NCI-H187 (cell line): ENCODE measurements around the gene OR10D3.
"Not testable (repeated sequence)": the region's sequence is repeated elsewhere in the genome, so short reads cannot be mapped to it uniquely, and the experiment has no call there.

ENCODE experiments used
- DNase-seq, 2 experiments: peaks; one replicate each; lab custom pipeline; 2025; lab: John Stamatoyannopoulos, UW

The OR10D3 gene

GRCh38 chr11:124195189-124195734 is 12.1 kb downstream of the OR10D3 start:
- DNase-seq: peak in 1 of 2 experiments; percentile 14

DNA sequence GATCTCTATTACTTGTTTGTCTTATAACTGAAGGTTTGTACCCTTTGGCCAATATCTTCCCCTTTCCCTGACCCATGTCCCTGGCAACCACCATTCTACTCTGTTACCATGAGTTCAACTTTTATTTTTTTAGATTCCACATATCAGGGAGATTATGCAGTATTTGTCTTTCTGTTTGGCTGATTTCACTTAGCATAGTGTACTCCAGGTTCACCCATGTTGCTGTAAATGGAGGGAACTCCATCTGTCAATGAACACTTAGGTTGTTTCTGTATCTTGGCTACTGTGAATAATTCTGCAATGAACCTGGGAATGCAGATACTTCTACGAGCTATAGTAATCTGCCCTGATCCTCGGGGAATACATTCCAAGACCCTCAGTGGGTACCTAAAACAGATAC is 14.9 kb downstream of the OR10D3 start:
- DNase-seq: no peak

DNA sequence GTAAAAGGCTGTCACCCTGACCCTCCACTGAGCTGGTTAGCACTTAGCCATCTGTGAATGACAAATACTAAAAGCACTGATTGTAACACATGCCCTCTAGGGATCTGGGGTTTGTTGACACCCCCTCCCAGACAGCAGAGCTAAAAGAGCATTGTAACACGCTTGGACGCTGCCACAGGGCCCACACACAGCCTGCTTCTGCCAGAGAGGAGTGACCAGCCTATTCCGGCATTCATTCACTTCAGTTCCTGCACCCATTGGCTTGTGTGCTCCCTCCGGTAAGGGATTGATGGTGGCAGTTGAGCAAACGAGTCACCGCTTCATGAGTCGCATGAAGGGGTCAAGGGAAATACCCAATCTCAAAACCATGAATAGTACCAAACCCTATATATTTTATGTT is 15.8 kb downstream of the OR10D3 start:
- DNase-seq: no peak

- no peak for DNase-seq
These were observed 16.6 kb downstream of the OR10D3 start for GRCh38 chr11:124199702-124200101.

DNA sequence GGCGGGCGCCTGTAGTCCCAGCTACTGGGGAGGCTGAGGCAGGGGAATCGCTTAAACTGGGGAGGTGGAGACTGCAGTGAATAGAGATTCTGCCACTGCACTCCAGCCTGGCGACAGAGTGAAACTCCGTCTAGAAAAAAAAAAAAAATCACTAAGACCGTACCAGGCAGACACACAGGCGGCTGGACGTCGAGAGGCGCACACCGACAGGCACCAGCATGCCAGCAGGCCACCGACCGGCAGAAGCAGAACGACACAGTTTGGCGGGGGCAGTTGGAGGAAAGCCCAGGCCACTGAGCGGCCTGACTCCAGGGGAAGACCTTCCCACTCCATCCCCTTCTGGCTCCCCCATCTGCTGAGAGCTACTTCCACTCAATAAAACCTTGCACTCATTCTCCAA is 17.5 kb downstream of the OR10D3 start:
- no peak for DNase-seq

- DNase-seq: no peak
These were observed 19.8 kb downstream of the OR10D3 start for GRCh38 chr11:124202951-124203350.

GRCh38 chr11:124204008-124204407 is 20.9 kb downstream of the OR10D3 start:
- DNase-seq: no peak

- no peak for DNase-seq
These were observed 24.1 kb downstream of the OR10D3 start for GRCh38 chr11:124207102-124207792.

GRCh38 chr11:124209824-124210357 is 26.7 kb downstream of the OR10D3 start:
- DNase-seq: no peak

DNA sequence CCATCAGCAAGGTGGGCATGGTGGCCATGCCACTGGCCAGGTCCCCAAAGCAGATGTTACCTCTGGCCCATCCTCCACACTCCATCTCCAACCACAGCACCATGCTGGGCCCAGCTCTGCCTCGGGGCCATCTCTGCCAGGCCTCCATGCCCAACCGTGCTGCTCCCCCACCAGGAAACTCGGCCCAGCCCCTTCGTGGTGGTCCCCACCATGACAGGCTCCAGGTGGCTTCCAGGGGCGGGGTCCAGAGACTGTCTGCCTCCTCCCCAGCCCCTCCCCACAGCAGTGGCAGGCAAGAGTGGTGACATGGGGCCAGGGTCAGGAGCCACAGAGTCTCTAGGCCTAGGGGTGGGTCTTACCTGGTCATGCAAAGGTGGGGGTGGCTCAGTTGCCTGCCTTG is 27.3 kb downstream of the OR10D3 start:
- DNase-seq: no peak

GRCh38 chr11:124211321-124211720 is 28.2 kb downstream of the OR10D3 start:
- no peak for DNase-seq

DNA sequence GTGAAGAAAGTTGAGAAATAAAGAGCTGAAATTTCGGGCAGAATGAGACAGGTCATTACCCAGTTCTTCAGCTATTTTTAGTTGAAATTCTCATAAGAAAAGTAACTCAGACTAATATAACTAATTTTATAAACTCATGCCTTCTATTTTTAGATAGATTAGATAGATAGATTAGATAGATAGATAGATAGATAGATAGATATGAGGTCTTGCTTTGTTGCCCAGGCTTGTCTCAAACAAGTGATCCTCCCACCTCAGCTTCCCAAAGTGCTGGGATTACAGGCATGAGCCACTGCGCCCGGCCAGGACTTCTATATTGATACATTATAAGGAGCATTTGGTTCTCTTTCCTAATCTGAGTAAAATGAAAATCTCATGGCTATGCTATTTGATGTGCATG is 30.9 kb downstream of the OR10D3 start:
- no peak for DNase-seq

DNA sequence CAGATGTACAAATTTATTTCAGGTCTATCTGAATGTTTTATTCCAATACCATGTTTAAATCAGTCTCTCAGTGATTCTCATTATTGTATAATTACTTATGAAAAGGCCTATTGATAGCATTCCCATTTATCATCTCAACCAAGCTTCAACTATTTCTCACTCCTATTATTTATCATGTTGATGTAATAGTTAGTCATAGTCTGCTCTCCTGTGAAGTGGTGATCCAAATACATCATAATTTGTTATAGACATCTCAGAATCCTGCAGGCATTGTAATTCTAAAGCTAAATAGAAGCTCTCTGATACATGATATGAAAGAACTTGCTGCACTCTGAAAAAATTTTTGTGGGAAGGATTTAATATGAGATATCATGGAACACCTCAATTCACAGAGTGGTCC is 36.0 kb downstream of the OR10D3 start:
- DNase-seq: no peak

GRCh38 chr11:124222407-124222806 is 39.3 kb downstream of the OR10D3 start:
- no peak for DNase-seq

- DNase-seq: not testable (repeated sequence)
These were observed 41.7 kb downstream of the OR10D3 start for GRCh38 chr11:124224618-124225423.

GRCh38 chr11:124225471-124225870 is 42.3 kb downstream of the OR10D3 start:
- no peak for DNase-seq

DNA sequence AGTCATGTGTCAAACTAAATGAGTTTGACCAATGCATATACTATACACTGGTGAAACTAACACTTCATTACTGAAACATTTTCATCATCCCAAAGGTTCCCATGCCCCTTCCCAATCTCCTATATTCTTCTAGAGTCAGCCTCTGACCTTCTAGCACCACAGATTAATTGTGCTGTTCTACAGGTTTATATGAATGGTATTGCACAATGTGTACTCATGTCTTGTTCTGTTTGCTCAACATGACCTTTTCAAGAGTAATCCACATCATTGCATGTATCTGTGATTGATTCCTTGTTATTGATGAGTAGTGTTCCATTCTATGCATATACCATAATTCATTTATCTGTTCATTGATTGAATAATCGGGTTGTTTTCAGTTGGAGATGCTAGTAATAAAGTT is 50.2 kb downstream of the OR10D3 start:
- no peak for DNase-seq
